Measurements from ENCODE around the gene APCDD1. TPM values are rescaled to one million over a fixed set of nuclear protein-coding genes. Genes with fewer than 3 reads are reported as not detected.

APCDD1 gene
- polyA plus RNA-seq, 1 of the 3 experiments (the other 2 are of a cell fraction) = 0.02 TPM

DNA sequence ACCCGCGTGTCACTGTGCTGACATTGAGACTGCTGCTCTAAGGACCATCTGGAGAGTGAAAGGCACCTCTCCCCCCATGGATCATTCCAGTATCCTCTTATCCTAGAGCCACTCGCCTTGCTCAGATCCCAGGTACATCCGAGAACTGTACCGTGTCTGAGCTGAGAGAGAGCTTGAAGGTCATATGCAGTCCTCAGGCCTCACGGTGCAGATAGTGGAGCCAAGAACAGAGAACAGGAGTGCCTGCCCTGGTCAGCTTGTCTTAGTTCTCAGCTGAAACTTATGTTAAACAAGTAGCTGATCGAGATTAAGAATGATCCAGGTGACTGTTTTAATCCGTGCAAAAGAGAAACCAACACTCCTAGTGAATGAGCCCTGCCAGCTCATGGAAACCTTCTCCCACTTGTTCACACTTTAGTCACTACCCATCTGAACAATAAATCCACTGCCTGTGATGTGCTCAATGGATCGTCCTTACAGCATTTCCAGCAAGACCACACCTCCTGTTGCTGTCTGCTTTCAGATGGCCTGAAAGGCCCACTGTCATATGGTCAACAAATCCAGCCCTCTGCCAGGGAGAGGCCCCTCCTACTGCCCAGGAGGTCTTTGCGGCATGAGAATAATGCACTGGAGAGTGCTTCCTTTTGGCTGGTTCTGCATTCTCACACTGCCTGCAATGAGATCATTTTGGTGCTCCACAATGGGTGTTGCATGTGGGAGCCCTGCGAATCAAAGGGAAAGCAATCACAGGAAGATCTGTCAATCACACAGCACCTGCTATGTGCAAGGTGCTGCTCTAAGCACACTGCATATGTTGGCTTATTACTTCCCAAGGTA lies 43.7 kb upstream of the APCDD1 start (continued):
- no peak for TF ChIP-seq RAD21 (IDR thresholded peaks at IDR 0.05; ENCODE audit: low read length)
- TF ChIP-seq, protein P1, sequence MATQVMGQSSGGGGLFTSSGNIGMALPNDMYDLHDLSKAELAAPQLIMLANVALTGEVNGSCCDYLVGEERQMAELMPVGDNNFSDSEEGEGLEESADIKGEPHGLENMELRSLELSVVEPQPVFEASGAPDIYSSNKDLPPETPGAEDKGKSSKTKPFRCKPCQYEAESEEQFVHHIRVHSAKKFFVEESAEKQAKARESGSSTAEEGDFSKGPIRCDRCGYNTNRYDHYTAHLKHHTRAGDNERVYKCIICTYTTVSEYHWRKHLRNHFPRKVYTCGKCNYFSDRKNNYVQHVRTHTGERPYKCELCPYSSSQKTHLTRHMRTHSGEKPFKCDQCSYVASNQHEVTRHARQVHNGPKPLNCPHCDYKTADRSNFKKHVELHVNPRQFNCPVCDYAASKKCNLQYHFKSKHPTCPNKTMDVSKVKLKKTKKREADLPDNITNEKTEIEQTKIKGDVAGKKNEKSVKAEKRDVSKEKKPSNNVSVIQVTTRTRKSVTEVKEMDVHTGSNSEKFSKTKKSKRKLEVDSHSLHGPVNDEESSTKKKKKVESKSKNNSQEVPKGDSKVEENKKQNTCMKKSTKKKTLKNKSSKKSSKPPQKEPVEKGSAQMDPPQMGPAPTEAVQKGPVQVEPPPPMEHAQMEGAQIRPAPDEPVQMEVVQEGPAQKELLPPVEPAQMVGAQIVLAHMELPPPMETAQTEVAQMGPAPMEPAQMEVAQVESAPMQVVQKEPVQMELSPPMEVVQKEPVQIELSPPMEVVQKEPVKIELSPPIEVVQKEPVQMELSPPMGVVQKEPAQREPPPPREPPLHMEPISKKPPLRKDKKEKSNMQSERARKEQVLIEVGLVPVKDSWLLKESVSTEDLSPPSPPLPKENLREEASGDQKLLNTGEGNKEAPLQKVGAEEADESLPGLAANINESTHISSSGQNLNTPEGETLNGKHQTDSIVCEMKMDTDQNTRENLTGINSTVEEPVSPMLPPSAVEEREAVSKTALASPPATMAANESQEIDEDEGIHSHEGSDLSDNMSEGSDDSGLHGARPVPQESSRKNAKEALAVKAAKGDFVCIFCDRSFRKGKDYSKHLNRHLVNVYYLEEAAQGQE (IDR thresholded peaks at IDR 0.05; ENCODE audit: low read depth, low read length) = no peak

GRCh38 chr18:10412933-10413332 lies 41.5 kb upstream of the APCDD1 start:
- H3K9ac ChIP-seq = no peak overlapping the region
- no peak for DNase-seq
- ChIA-PET POLR2A (no interaction called here), CTCF (interaction anchor here (0.7 kb wide), 1 partner anchor 38 kb away, joined by 3 read pairs; no protein-coding TSS in a partner anchor)
- H3K4me1 ChIP-seq (ENCODE audit: control insufficient read depth in 1 of 2, insufficient read depth in 2 of 2, low read depth in 1 of 2, low read length in 1 of 2) = no peaks in the 10 kb centered on the region
- WGBS (ENCODE audit: low lambda C conversion rate) = 63% methylated on average over 5 of the region's 5 CpGs
- no peaks in the 10 kb centered on the region for H4K20me1 ChIP-seq (ENCODE audit: insufficient read depth)
- no peak overlapping the region for H2AFZ ChIP-seq (ENCODE audit: low read depth)
- no peaks in the 10 kb centered on the region for H3K9me2 ChIP-seq
- H3K79me2 ChIP-seq (ENCODE audit: insufficient read depth) = no peaks in the 10 kb centered on the region
- no peak overlapping the region for H3K4me3 ChIP-seq (ENCODE audit: low read depth in 2 of 2, low read length in 1 of 2)
- no peaks in the 10 kb centered on the region for H3K9me3 ChIP-seq
- H3K36me3 ChIP-seq (replicated peaks in 1 of 2; ENCODE audit: control insufficient read depth in 1 of 2, insufficient read depth in 2 of 2, low read length in 1 of 2) = no peaks in the 10 kb centered on the region
- TF ChIP-seq FOSL2 (IDR thresholded peaks at IDR 0.05; ENCODE audit: borderline replicate concordance, low read depth) (no peak), RXRA (IDR thresholded peaks at IDR 0.05; ENCODE audit: borderline replicate concordance, low read depth) (no peak), EZH2phosphoT487 (IDR thresholded peaks at IDR 0.05; ENCODE audit: borderline replicate concordance, low read depth) (no peak), RCOR1 (IDR thresholded peaks at IDR 0.05; ENCODE audit: low read length) (no peak), RAD21 (IDR thresholded peaks at IDR 0.05; ENCODE audit: low read length) (no peak), IRF3 (IDR thresholded peaks at IDR 0.05; ENCODE audit: low read depth, low read length) (no peak), EP300 (IDR thresholded peaks at IDR 0.05; ENCODE audit: borderline replicate concordance in 1 of 2, low read depth in 1 of 2, low read length in 1 of 2) (no peak), YY1 (IDR thresholded peaks at IDR 0.05; ENCODE audit: low read depth) (no peak), MAX (IDR thresholded peaks at IDR 0.05; ENCODE audit: low read depth) (no peak), FOXM1 (IDR thresholded peaks at IDR 0.05; ENCODE audit: low read depth) (no peak)
- TF ChIP-seq, protein P2, sequence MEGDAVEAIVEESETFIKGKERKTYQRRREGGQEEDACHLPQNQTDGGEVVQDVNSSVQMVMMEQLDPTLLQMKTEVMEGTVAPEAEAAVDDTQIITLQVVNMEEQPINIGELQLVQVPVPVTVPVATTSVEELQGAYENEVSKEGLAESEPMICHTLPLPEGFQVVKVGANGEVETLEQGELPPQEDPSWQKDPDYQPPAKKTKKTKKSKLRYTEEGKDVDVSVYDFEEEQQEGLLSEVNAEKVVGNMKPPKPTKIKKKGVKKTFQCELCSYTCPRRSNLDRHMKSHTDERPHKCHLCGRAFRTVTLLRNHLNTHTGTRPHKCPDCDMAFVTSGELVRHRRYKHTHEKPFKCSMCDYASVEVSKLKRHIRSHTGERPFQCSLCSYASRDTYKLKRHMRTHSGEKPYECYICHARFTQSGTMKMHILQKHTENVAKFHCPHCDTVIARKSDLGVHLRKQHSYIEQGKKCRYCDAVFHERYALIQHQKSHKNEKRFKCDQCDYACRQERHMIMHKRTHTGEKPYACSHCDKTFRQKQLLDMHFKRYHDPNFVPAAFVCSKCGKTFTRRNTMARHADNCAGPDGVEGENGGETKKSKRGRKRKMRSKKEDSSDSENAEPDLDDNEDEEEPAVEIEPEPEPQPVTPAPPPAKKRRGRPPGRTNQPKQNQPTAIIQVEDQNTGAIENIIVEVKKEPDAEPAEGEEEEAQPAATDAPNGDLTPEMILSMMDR (IDR thresholded peaks at IDR 0.05) = no peak
- TF ChIP-seq, protein P3, sequence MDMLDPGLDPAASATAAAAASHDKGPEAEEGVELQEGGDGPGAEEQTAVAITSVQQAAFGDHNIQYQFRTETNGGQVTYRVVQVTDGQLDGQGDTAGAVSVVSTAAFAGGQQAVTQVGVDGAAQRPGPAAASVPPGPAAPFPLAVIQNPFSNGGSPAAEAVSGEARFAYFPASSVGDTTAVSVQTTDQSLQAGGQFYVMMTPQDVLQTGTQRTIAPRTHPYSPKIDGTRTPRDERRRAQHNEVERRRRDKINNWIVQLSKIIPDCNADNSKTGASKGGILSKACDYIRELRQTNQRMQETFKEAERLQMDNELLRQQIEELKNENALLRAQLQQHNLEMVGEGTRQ (IDR thresholded peaks at IDR 0.05; ENCODE audit: borderline replicate concordance, low read depth, low read length) = no peak
- H3K27me3 ChIP-seq (ENCODE audit: insufficient read depth) = no peaks in the 10 kb centered on the region
- no peak overlapping the region for H3K4me2 ChIP-seq
- no peaks in the 10 kb centered on the region for H3F3A ChIP-seq (replicated peaks; ENCODE audit: insufficient read depth)
- H3K27ac ChIP-seq (ENCODE audit: low read depth in 2 of 2, low read length in 1 of 2) = no peak overlapping the region
